A673 (cell line): Measurements from ENCODE around the gene MYO1E.

ENCODE experiments used
- EZH2 ChIP-seq: fragments of 200-600 bp; sonication (generic); IDR thresholded peaks from 2 replicates; pipeline ENCODE4 v1.6.1; 2017; ENCODE audit warnings: borderline replicate concordance, low read depth, mild to moderate bottlenecking, mixed read lengths, antibody characterized with exemption, low read length; ENCODE audit not compliant: poor library complexity, severe bottlenecking
- TF ChIP-seq, protein P1 (sequence below): fragments of 300-800, 200-600 bp; sonication (generic); conservative IDR thresholded peaks from 2 replicates; pipeline ENCODE4 v1.5.1; 2017; ENCODE audit warnings: low read depth, mild to moderate bottlenecking, antibody characterized with exemption, low read length, moderate library complexity, mixed read lengths

DNA sequence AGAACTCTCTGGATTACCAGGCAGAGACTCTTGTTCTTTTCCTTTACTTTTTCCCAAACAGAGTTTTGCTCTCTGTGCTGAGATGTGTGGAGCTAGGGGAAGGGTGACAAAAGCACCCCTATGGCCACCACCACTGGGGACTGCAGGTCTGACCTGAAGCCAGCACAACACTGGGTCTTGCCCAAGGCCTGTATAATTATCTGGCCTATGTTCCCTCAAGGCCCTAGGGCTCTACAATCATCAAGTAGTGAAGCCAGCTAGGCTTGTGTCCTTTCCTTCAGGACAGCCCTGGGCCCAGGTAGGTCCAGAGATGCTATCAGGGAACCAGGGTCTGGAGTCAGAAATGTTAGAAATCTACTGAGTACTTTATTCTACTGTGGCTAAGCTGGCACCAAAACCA lies 28.4 kb downstream of the MYO1E start:
- no peak for TF ChIP-seq EZH2
- TF ChIP-seq, protein P1, sequence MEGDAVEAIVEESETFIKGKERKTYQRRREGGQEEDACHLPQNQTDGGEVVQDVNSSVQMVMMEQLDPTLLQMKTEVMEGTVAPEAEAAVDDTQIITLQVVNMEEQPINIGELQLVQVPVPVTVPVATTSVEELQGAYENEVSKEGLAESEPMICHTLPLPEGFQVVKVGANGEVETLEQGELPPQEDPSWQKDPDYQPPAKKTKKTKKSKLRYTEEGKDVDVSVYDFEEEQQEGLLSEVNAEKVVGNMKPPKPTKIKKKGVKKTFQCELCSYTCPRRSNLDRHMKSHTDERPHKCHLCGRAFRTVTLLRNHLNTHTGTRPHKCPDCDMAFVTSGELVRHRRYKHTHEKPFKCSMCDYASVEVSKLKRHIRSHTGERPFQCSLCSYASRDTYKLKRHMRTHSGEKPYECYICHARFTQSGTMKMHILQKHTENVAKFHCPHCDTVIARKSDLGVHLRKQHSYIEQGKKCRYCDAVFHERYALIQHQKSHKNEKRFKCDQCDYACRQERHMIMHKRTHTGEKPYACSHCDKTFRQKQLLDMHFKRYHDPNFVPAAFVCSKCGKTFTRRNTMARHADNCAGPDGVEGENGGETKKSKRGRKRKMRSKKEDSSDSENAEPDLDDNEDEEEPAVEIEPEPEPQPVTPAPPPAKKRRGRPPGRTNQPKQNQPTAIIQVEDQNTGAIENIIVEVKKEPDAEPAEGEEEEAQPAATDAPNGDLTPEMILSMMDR = no peak
